ENCODE results near the gene TBC1D5.

GRCh38 chr3:17507480-17507879 is 235.0 kb downstream of the TBC1D5 start:
- TF ChIP-seq POLR2A (IDR thresholded peaks at IDR 0.05) (no peak), CTCF (IDR thresholded peaks at IDR 0.05) (no peak)
